HG03025 (cell line): ENCODE data around the gene XKR7.
"Not testable (repeated sequence)": the region's sequence is repeated elsewhere in the genome, so short reads cannot be mapped to it uniquely, and the experiment has no call there.

Source experiments
- ATAC-seq: cut with Tn5 transposase; IDR thresholded peaks from one replicate; pipeline ENCODE4 v1.9.1; 2021; ENCODE audit warnings: mild to moderate bottlenecking, moderate library complexity; ENCODE audit not compliant: unreplicated experiment, low FRiP score

XKR7 gene

GRCh38 chr20:31967830-31968249 lies at the start of gene XKR7:
TSS of gene XKR7 (plus strand) at chr20:31968151. CDS start at chr20:31968176, 25 bp downstream.
- ATAC-seq = no peak

- no peak for ATAC-seq
Measured at GRCh38 chr20:31918466-31919105, 49.4 kb upstream of the XKR7 start.

GRCh38 chr20:31919410-31920155 lies 48.4 kb upstream of the XKR7 start:
- ATAC-seq = no peak

GRCh38 chr20:31920275-31920855 lies 47.6 kb upstream of the XKR7 start:
- no peak for ATAC-seq

- not testable (repeated sequence) for ATAC-seq
Measured at GRCh38 chr20:31921480-31921879, 46.5 kb upstream of the XKR7 start.

GRCh38 chr20:31922181-31922580 lies 45.8 kb upstream of the XKR7 start:
- no peak for ATAC-seq

GRCh38 chr20:31922588-31922987 lies 45.4 kb upstream of the XKR7 start:
- no peak for ATAC-seq

- ATAC-seq = no peak
Measured at GRCh38 chr20:31923388-31924331, 44.3 kb upstream of the XKR7 start.

- ATAC-seq = no peak
Measured at GRCh38 chr20:31924561-31924960, 43.4 kb upstream of the XKR7 start.

- no peak for ATAC-seq
Measured at GRCh38 chr20:31925631-31926030, 42.3 kb upstream of the XKR7 start.

- no peak for ATAC-seq
Measured at GRCh38 chr20:31926493-31926892, 41.5 kb upstream of the XKR7 start.

- no peak for ATAC-seq
Measured at GRCh38 chr20:31927627-31928159, 40.3 kb upstream of the XKR7 start.

GRCh38 chr20:31929631-31930030 lies 38.3 kb upstream of the XKR7 start:
- ATAC-seq = not testable (repeated sequence)

GRCh38 chr20:31930779-31931178 lies 37.2 kb upstream of the XKR7 start:
- ATAC-seq = no peak

- ATAC-seq = no peak
Measured at GRCh38 chr20:31933698-31934097, 34.3 kb upstream of the XKR7 start.

GRCh38 chr20:31934491-31934890 lies 33.5 kb upstream of the XKR7 start:
- no peak for ATAC-seq

- no peak for ATAC-seq
Measured at GRCh38 chr20:31934968-31935764, 32.8 kb upstream of the XKR7 start.

- no peak for ATAC-seq
Measured at GRCh38 chr20:31936420-31936819, 31.5 kb upstream of the XKR7 start.

GRCh38 chr20:31937820-31938219 lies 30.1 kb upstream of the XKR7 start:
- ATAC-seq = no peak

- no peak for ATAC-seq
Measured at GRCh38 chr20:31939661-31940060, 28.3 kb upstream of the XKR7 start.
